Limb (tissue), 2 donors: ENCODE data around the gene CMSS1.

ENCODE experiments used
- DNase-seq, 2 donors: peaks; one replicate each; pipeline ENCODE4 v3.0.0-alpha.2; 2016; ENCODE audit errors: extremely low spot score in 2 of 2

The CMSS1 gene

GRCh38 chr3:99852851-99853250, 35.2 kb downstream of the CMSS1 start:
- DNase-seq = no peak

- DNase-seq = no peak
Observed at GRCh38 chr3:99854756-99855298, 37.2 kb downstream of the CMSS1 start.

- DNase-seq = no peak
Observed at GRCh38 chr3:99855900-99856299, 38.2 kb downstream of the CMSS1 start.

- no peak for DNase-seq
Observed at GRCh38 chr3:99856437-99857220, 39.0 kb downstream of the CMSS1 start.

- DNase-seq = no peak
Observed at GRCh38 chr3:99857278-99857677, 39.6 kb downstream of the CMSS1 start.

DNA sequence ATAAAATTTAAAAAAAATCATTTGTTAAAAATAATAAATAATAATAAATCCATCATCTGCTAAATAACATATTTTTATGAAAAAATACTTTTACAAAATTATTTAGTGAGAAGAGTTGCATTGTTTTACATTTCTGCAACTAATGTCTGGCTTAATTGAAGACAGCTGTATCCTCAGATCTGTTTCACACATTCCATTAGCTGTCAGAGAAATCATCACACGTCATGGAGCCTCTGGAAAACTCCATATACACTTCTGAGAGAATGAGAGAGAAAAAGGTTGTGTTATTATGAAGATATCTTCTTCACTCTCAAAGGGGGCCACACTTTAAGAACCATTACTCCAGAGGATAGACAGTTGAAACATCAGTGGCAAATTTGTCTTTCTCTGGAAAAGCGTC, 40.8 kb downstream of the CMSS1 start:
- no peak for DNase-seq

- no peak for DNase-seq
Observed at GRCh38 chr3:99859825-99860224, 42.2 kb downstream of the CMSS1 start.

- DNase-seq = no peak
Observed at GRCh38 chr3:99861216-99861615, 43.6 kb downstream of the CMSS1 start.

GRCh38 chr3:99862208-99862607, 44.5 kb downstream of the CMSS1 start:
- no peak for DNase-seq

GRCh38 chr3:99863002-99863401, 45.3 kb downstream of the CMSS1 start:
- no peak for DNase-seq

GRCh38 chr3:99863588-99863987, 45.9 kb downstream of the CMSS1 start:
- no peak for DNase-seq

GRCh38 chr3:99864289-99864688, 46.6 kb downstream of the CMSS1 start:
- no peak for DNase-seq

DNA sequence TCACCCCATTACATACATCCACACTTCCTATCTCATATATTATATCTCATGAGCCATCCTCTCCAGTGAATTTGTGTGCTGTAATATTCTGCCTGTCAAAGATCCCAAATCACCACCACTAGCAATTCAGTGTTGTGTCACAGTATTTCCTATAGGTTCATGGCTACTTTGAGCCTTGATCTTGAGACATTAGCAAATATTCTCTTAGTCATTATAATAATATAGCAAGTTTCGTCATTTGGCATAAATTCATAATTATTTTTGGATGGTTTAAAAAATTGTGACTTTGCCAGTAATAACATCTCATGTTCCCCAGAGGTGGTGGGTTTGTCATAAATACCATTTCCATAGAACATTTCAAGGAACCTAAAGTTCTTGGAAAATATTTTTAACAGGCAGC, 47.7 kb downstream of the CMSS1 start:
- no peak for DNase-seq

- no peak for DNase-seq
Observed at GRCh38 chr3:99866261-99866761, 48.6 kb downstream of the CMSS1 start.

- no peak for DNase-seq
Observed at GRCh38 chr3:99867594-99868310, 50.1 kb downstream of the CMSS1 start.

DNA sequence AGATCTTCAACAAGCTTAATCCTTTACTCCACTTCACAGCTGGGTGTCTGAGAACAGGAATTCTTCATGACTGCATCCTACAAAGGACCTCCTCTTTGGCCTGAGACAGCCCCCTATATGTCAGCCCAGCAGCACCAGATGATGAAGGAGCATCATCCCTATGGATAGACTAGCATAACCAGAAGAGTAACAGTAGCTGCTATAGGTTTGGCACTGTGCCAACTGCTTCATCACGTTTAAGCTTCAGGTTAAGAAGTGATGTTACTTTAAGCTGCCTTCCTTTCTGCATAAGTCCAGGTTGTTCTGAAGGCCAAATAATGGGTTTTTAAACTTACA, 50.6 kb downstream of the CMSS1 start:
- no peak for DNase-seq

DNA sequence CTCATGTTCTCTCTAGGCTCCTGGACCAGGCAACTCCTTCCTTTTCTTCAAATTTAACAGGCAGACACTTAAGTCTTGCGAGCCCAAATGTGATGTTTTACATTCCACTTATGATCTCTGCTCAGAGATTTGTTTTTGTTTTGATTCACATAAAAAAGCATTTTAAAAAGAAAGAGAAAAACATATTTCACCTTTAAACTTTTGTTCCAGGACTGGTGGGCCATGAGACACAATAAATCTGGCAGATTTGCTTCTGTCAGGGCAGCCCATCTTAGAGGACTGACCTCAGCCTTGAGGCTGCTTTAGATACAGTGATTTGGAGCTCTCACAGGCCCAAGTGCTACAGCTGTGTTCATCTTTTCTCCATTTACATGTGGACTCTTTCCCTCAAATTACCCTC, 52.0 kb downstream of the CMSS1 start:
- no peak for DNase-seq

DNA sequence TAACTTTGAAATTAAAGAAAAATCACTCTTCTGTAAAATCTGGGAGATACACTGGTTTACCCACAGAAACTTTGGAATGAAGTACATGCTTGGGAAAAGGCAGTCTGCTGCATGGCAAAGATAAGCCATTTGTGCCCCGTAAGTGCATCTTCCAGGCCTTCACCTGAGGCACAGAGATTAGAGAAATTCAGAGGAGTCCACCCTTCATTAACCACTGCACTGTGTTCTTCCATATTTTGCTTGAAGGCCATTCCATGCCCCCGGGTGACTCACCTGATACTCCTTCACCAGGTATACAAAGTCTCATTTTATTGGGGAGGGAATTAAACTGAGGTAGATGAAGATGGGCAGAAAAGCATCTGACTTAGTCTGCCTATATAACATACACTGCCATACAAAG, 53.0 kb downstream of the CMSS1 start:
- no peak for DNase-seq

DNA sequence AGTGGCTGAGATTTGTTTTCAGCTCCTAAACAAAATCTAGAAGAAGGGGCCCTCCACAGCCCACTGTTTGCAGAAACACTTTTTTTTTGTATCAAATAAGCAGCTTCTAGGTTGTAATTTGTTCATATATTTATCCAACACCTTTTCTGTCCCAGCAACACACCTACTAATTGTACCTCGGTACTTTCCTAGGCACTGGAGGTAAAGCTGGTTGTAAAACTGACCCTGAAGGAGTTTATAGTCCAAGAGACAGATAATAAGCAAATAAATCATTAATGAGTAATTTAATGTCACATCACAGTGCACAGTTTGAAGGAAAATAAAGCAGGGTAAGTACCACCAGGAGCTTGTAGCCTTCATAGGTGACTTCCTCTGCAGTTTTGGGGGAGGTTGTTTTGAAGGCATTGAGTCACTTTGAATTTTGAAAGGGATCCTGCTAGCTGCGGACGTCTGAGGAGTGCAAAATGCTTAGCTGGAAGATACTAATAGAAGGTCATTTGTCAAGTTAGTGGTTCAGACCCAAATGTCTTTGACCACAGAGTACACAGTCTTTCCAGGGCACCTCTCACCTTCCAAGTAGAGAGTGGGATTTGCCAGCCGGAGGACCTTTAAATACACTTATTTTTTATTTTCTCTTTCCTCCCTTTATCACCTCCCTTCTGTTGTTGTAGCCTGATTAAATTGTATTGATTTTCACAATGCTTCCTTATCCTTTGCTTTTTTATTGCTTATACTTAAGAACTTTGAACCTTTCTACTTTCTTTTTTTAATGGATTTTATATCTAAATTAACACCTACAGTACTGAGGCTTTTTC, 53.8 kb downstream of the CMSS1 start:
- no peak for DNase-seq

GRCh38 chr3:99872923-99873254, 55.2 kb downstream of the CMSS1 start:
- DNase-seq = no peak

GRCh38 chr3:99873269-99874102, 55.8 kb downstream of the CMSS1 start:
- DNase-seq = no peak
